GM12878 (cell line): ENCODE results near the gene CD58. TPM values are rescaled to one million over a fixed set of nuclear protein-coding genes. Genes with fewer than 3 reads are reported as not detected.

Experiments used
- ATAC-seq: fragments of 200-7000 bp; cut with Tn5 transposase; 3 replicates; pipeline ENCODE4 v1.9.1; 2020; ENCODE audit warnings: mild to moderate bottlenecking, moderate library complexity
- BruUV-seq: library from RNA; stranded (reverse); fragments of 400-500 nt; replicated peaks from 2 replicates; lab custom pipeline; 2021; lab: Mats Ljungman, UMichigan
- CTCF ChIA-PET: fragments of 300-600 bp; sonication (Branson Sonifier 250); formaldehyde crosslinking; extraction: SDS; loops from one replicate; lab custom pipeline; 2021; ENCODE audit warnings: inconsistent platforms; lab: Yijun Ruan, JAX
- POLR2A ChIA-PET: fragments of 350-600 bp; formaldehyde crosslinking; extraction: SDS; loops from one replicate; lab custom pipeline; 2021; ENCODE audit warnings: inconsistent platforms; lab: Charles Lee
- RAD21 ChIA-PET: fragments of 300-600 bp; sonication (Branson Sonifier 250); formaldehyde crosslinking; loops from one replicate; lab custom pipeline; 2023; ENCODE audit warnings: antibody characterized with exemption; ENCODE audit not compliant: unreplicated experiment; lab: Charles Lee
- SMC1A ChIA-PET: fragments of 300-600 bp; sonication (Branson Sonifier 250); formaldehyde crosslinking; loops from one replicate; lab custom pipeline; 2023; ENCODE audit not compliant: unreplicated experiment, uncharacterized antibody; lab: Charles Lee
- DNase-seq: peaks from one replicate; pipeline ENCODE4 v3.0.0-alpha.2; 2011; ENCODE audit warnings: low read depth, low spot score
- FAIRE-seq: peaks from 3 replicates; lab custom pipeline; 2011; peaks lifted over from hg19 to GRCh38; lab: Jason Lieb, UNC
- H2AFZ ChIP-seq: 2 replicates; pipeline ENCODE4 v1.6.0; 2011; ENCODE audit warnings: low read depth, low read length, control low read depth; ENCODE audit not compliant: control insufficient read depth
- H3K27ac ChIP-seq: 2 replicates; pipeline ENCODE4 v1.5.1; 2011; ENCODE audit warnings: control low read depth; ENCODE audit not compliant: control insufficient read depth, insufficient read depth
- H3K27me3 ChIP-seq, 2 experiments: replicated peaks in 1 of 2; 2 replicates each; pipeline versions ENCODE4 v1.6.0 to v1.6.1; 2011; ENCODE audit warnings: low read length in 1 of 2; ENCODE audit not compliant: control insufficient read depth in 2 of 2, insufficient read depth in 2 of 2
- H3K36me3 ChIP-seq, 2 experiments: 2 replicates each; pipeline ENCODE4 v1.5.1; 2011; ENCODE audit warnings: low read length in 1 of 2; ENCODE audit not compliant: control insufficient read depth in 2 of 2, insufficient read depth in 2 of 2
- H3K4me1 ChIP-seq: 2 replicates; pipeline ENCODE4 v1.6.1; 2011; ENCODE audit warnings: mild to moderate bottlenecking, low read length, moderate library complexity, mixed read lengths; ENCODE audit not compliant: control insufficient read depth, insufficient read depth
- H3K4me2 ChIP-seq: 2 replicates; pipeline ENCODE4 v1.6.0; 2011; ENCODE audit warnings: control low read depth; ENCODE audit not compliant: control insufficient read depth, insufficient read depth
- H3K4me3 ChIP-seq: fragments of 200-600 bp; sonication (generic); 2 replicates; pipeline ENCODE4 v1.5.1; 2016
- H3K79me2 ChIP-seq: 2 replicates; pipeline ENCODE4 v1.6.0; 2011; ENCODE audit warnings: low read length; ENCODE audit not compliant: control insufficient read depth, insufficient read depth
- H3K9ac ChIP-seq: 2 replicates; pipeline ENCODE4 v1.8.0; 2011; ENCODE audit warnings: low read length, control low read depth, mixed read lengths; ENCODE audit not compliant: control insufficient read depth, insufficient read depth
- H3K9me3 ChIP-seq: replicated peaks from 3 replicates; pipeline ENCODE4 v1.5.1; 2011; ENCODE audit warnings: mild to moderate bottlenecking, low read length; ENCODE audit not compliant: control insufficient read depth, insufficient read depth
- H4K20me1 ChIP-seq: 2 replicates; pipeline ENCODE4 v1.6.0; 2011; ENCODE audit not compliant: control insufficient read depth, insufficient read depth
- CBFB ChIP-seq: IDR thresholded peaks from 2 replicates; pipeline ENCODE4 v1.6.1; 2016; ENCODE audit warnings: antibody characterized with exemption, low read depth
- CHD1 ChIP-seq: IDR thresholded peaks from 2 replicates; pipeline ENCODE4 v1.6.1; 2012; ENCODE audit warnings: low read depth, low read length, improper control_type of control experiment
- EGR1 ChIP-seq, 2 experiments: IDR thresholded peaks; 1 replicate in 1 of 2; 2 replicates in 1 of 2; pipeline ENCODE4 v1.6.1; 2011 to 2012; ENCODE audit warnings: low read depth in 2 of 2, low read length in 2 of 2, borderline replicate concordance in 1 of 2, mild to moderate bottlenecking in 1 of 2, moderate library complexity in 1 of 2
- ETV6 ChIP-seq, 2 experiments: fragments of 450-650 bp in 1 of 2; IDR thresholded peaks in 1 of 2; conservative IDR thresholded peaks in 1 of 2; 2 replicates each; pipeline ENCODE4 v1.6.1; 2014; ENCODE audit warnings: antibody characterized with exemption in 1 of 2, borderline replicate concordance in 1 of 2, low read depth in 1 of 2, mild to moderate bottlenecking in 1 of 2, moderate library complexity in 1 of 2
- HDAC2 ChIP-seq: fragments of 200-600 bp; sonication (generic); IDR thresholded peaks from 2 replicates; pipeline ENCODE4 v1.6.1; 2017
- HDAC6 ChIP-seq: fragments of 200-600 bp; sonication (generic); IDR thresholded peaks from one replicate; pipeline ENCODE4 v1.8.0; 2017; ENCODE audit warnings: antibody characterized with exemption; ENCODE audit not compliant: unreplicated experiment
- MEF2B ChIP-seq: fragments of 450-650 bp; IDR thresholded peaks from 2 replicates; pipeline ENCODE4 v1.6.1; 2018; ENCODE audit warnings: mild to moderate bottlenecking, moderate library complexity; ENCODE audit not compliant: partially characterized antibody, poor library complexity, severe bottlenecking
- MTA3 ChIP-seq: IDR thresholded peaks from 2 replicates; pipeline ENCODE4 v1.6.1; 2012; ENCODE audit warnings: low read length, inconsistent platforms, borderline replicate concordance
- NFYA ChIP-seq: IDR thresholded peaks from 2 replicates; pipeline ENCODE4 v1.6.1; 2011; ENCODE audit warnings: low read depth, mild to moderate bottlenecking, low read length, improper control_type of control experiment, borderline replicate concordance
- PAX5 ChIP-seq: IDR thresholded peaks from 2 replicates; pipeline ENCODE4 v1.6.1; 2011; ENCODE audit warnings: low read depth, low read length, borderline replicate concordance
- REST ChIP-seq: IDR thresholded peaks from 2 replicates; pipeline ENCODE4 v1.6.1; 2012; ENCODE audit warnings: mild to moderate bottlenecking, low read depth, low read length
- SMC3 ChIP-seq: IDR thresholded peaks from 2 replicates; pipeline ENCODE4 v1.6.1; 2011; ENCODE audit warnings: low read length, improper control_type of control experiment, borderline replicate concordance
- SPI1 ChIP-seq: IDR thresholded peaks from 2 replicates; pipeline ENCODE4 v1.6.1; 2011; ENCODE audit warnings: low read depth, mild to moderate bottlenecking, low read length, moderate library complexity, borderline replicate concordance; ENCODE audit not compliant: insufficient read depth
- TBL1XR1 ChIP-seq: IDR thresholded peaks from 2 replicates; pipeline ENCODE4 v1.6.1; 2012; ENCODE audit warnings: low read depth, low read length, improper control_type of control experiment
- ZNF622 ChIP-seq: fragments of 450-650 bp; IDR thresholded peaks from 2 replicates; pipeline ENCODE4 v1.6.1; 2017; ENCODE audit warnings: mild to moderate bottlenecking, inconsistent platforms
- ZNF687 ChIP-seq: fragments of 450-650 bp; IDR thresholded peaks from 2 replicates; pipeline ENCODE4 v1.6.1; 2017; ENCODE audit warnings: mild to moderate bottlenecking, moderate library complexity
- WGBS: methylation state at CpG from one replicate; pipeline ENCODE4 v1.1.6; 2016; ENCODE audit warnings: low lambda C conversion rate; ENCODE audit not compliant: insufficient replicate concordance, insufficient coverage; ENCODE audit errors: missing lambda C conversion rate; 5-methylcytosine and 5-hydroxymethylcytosine counted together
- in situ Hi-C: fragments of 300-500 bp; cut with MboI; formaldehyde crosslinking; loops from 9 replicates; pipeline ENCODE4 v1.14.3; 2018; ENCODE audit warnings: mixed read lengths
- intact Hi-C: fragments of 100-400 bp; cut with micrococcal nuclease; formaldehyde crosslinking; loops from one replicate; pipeline ENCODE4 v1.14.2; 2022; ENCODE audit not compliant: unreplicated experiment
- polyA plus RNA-seq, 11 experiments: library from polyadenylated mRNA; depleted of rRNA in 4 of 11; unstranded in 6 of 11; stranded (reverse) in 5 of 11; fragments of >200 nt; fragmentation: Nextera tagmentation in 4 of 11; fragmentation: Illumina TruSeq in 1 of 11; extraction: Ambion mirVana in 4 of 11; extraction: Trizol in 1 of 11; gene quantifications; 1 replicate in 1 of 11; 2 replicates in 10 of 11; pipeline versions ENCODE4 v1.2.1 to v1.2.3, GENCODE V29; 2011 to 2016; ENCODE audit warnings: inconsistent platforms in 2 of 11, missing spikeins in 2 of 11, low read depth in 1 of 11
- total RNA-seq, 4 experiments: library from RNA; depleted of rRNA in 3 of 4; stranded (reverse); fragments of >200 nt in 3 of 4; fragmentation: Illumina TruSeq in 1 of 4; extraction: Trizol in 1 of 4; gene quantifications; 2 replicates each; pipeline versions ENCODE4 v1.2.1 to v1.2.3, GENCODE V29; 2013 to 2021

The CD58 gene
- total and polyA plus RNA-seq, 10 of the 15 experiments (the other 5 are each of a cell fraction or from before 2014, with no cell fraction given), result 70.4 to 252 (median 129) TPM

- no peaks in the 10 kb centered on the region for H4K20me1 ChIP-seq
- no peaks in the 10 kb centered on the region for H3K79me2 ChIP-seq
- 67% methylated on average over 3 of the region's 3 CpGs for WGBS
- no peak overlapping the region for H2AFZ ChIP-seq
- peaks cover 8% of the 10 kb centered on the region; the same call in 1 of the 2 replicates for H3K4me1 ChIP-seq
- intact Hi-C loops (no loop called here), in situ Hi-C loops (no loop called here)
- DNase-seq, result no peak
- no peak overlapping the region for H3K27ac ChIP-seq
- ChIA-PET POLR2A (no interaction called here), CTCF (interaction anchor here (0.9 kb wide), 1 partner anchor 234 kb away, joined by 3 read pairs; no protein-coding TSS in a partner anchor), SMC1A (interaction anchor here (1.6 kb wide), 1 partner anchor 14 kb away, joined by 3 read pairs; no protein-coding TSS in a partner anchor), RAD21 (interaction anchor here (1.6 kb wide), 1 partner anchor 15 kb away, joined by 6 read pairs; no protein-coding TSS in a partner anchor)
- TF ChIP-seq SMC3 (no peak), HDAC2 (no peak), MEF2B (no peak), SPI1 (no peak), REST (no peak), HDAC6 (no peak), ZNF622 (no peak), ETV6 (conservative IDR thresholded peaks at IDR 0.05 in 1 of 2, IDR thresholded peaks at IDR 0.05 in 1 of 2; ENCODE audit: borderline replicate concordance in 1 of 2, low read depth in 1 of 2) (no peak), ZNF687 (no peak), NFYA (no peak), PAX5 (no peak), MTA3 (no peak), TBL1XR1 (no peak), CBFB (no peak), CHD1 (no peak), EGR1 (IDR thresholded peaks at IDR 0.05; ENCODE audit: borderline replicate concordance in 1 of 2, low read depth in 2 of 2, low read length in 2 of 2) (no peak)
- no peak overlapping the region for H3K4me2 ChIP-seq
- no peak for FAIRE-seq
- H3K9ac ChIP-seq, result no peak overlapping the region
- ATAC-seq, result no peak
- H3K9me3 ChIP-seq, result no peaks in the 10 kb centered on the region
- no peaks in the 10 kb centered on the region for H3K27me3 ChIP-seq
- no TSS peak for BruUV-seq
- no peaks in the 10 kb centered on the region for H3K36me3 ChIP-seq
- no peak overlapping the region for H3K4me3 ChIP-seq
These were observed 10.6 kb upstream of the CD58 start for GRCh38 chr1:116581323-116581885.
